ENCODE measurements around the gene STRN4. TPM values are rescaled to one million over a fixed set of nuclear protein-coding genes. Genes with fewer than 3 reads are reported as not detected.
A peak's percentile ranks its signal among the peaks of the same experiment; 100 is the strongest.

Gene STRN4
- total RNA-seq, 2 donors from 2014 or later, result 142 to 155 TPM

- Histone ChIP-seq H3K4me3 (ENCODE audit: low read length) (no peak overlapping the region), H3K36me3 (ENCODE audit: control insufficient read depth, insufficient read depth, low read length) (peaks cover 16% of the 10 kb centered on the region), H3K9ac (ENCODE audit: extremely low read depth, low read length, poor library complexity, severe bottlenecking) (no peak overlapping the region), H3K27me3 (ENCODE audit: control insufficient read depth, insufficient read depth, low read length, poor library complexity, severe bottlenecking) (no peaks in the 10 kb centered on the region), H3K4me1 (ENCODE audit: control insufficient read depth, insufficient read depth, low read length) (no peaks in the 10 kb centered on the region), H3K27ac (ENCODE audit: low read depth, low read length) (no peak overlapping the region), H3K9me3 (ENCODE audit: control insufficient read depth, low read length) (no peaks in the 10 kb centered on the region)
- no peak for TF ChIP-seq CTCF (conservative IDR thresholded peaks at IDR 0.05)
- Mint-ChIP-seq H3K4me1 (peaks cover 13% of the 10 kb centered on the region), H3K27ac (peak overlapping the region; percentile 21), H3K27me3 (ENCODE audit: insufficient read depth) (no peaks in the 10 kb centered on the region), H3K9me3 (no peaks in the 10 kb centered on the region), H3K36me3 (ENCODE audit: low read depth) (peaks cover 24% of the 10 kb centered on the region), H3K4me3 (peak overlapping the region; percentile 94)
- 84 to 86% methylated on average over 13 to 17 of the region's 17 CpGs for WGBS, 2 experiments (ENCODE audit: insufficient coverage in 1 of 2, insufficient read length in 1 of 2)
- DNase-seq, result peak; percentile 60
Observed at GRCh38 chr19:46718157-46718933, 27.9 kb downstream of the STRN4 start.

GRCh38 chr19:46717716-46718143 is 28.5 kb downstream of the STRN4 start:
- Histone ChIP-seq H3K4me1 (ENCODE audit: control insufficient read depth, insufficient read depth, low read length) (no peaks in the 10 kb centered on the region), H3K9ac (ENCODE audit: extremely low read depth, low read length, poor library complexity, severe bottlenecking) (no peak overlapping the region)
- WGBS, 2 experiments (ENCODE audit: insufficient coverage in 1 of 2, insufficient read length in 1 of 2), result 71 to 86% methylated on average over 5 to 7 of the region's 9 CpGs

GRCh38 chr19:46717034-46717715 is 29.1 kb downstream of the STRN4 start, which contains the start of gene PRKD2:
Gene PRKD2, minus strand, starts transcription at chr19:46717114. Its CDS starts 744 bp downstream, at chr19:46716370.
- Histone ChIP-seq H3K9me3 (ENCODE audit: control insufficient read depth, low read length) (no peaks in the 10 kb centered on the region), H3K4me1 (ENCODE audit: control insufficient read depth, insufficient read depth, low read length) (no peaks in the 10 kb centered on the region), H3K4me3 (ENCODE audit: low read length) (peak within 1 kb of the TSS; percentile 96), H3K9ac (ENCODE audit: extremely low read depth, low read length, poor library complexity, severe bottlenecking) (peak within 1 kb of the TSS; percentile 86), H3K27me3 (ENCODE audit: control insufficient read depth, insufficient read depth, low read length, poor library complexity, severe bottlenecking) (no peaks in the 10 kb centered on the region), H3K27ac (ENCODE audit: low read depth, low read length) (peak within 1 kb of the TSS; percentile 41), H3K36me3 (ENCODE audit: control insufficient read depth, insufficient read depth, low read length) (peaks cover 13% of the 10 kb centered on the region)
- Mint-ChIP-seq H3K4me3 (peak within 1 kb of the TSS; percentile 94), H3K27ac (peak within 1 kb of the TSS; percentile 93), H3K27me3 (ENCODE audit: insufficient read depth) (no peaks in the 10 kb centered on the region), H3K9me3 (no peaks in the 10 kb centered on the region), H3K36me3 (ENCODE audit: low read depth) (peaks cover 25% of the 10 kb centered on the region), H3K4me1 (peaks cover 13% of the 10 kb centered on the region)
- no peak for TF ChIP-seq CTCF (conservative IDR thresholded peaks at IDR 0.05)
- 7 to 20% methylated on average over 7 to 48 of the region's 52 CpGs for WGBS, 2 experiments (ENCODE audit: insufficient coverage in 1 of 2, insufficient read length in 1 of 2)
- peak; percentile 98 for DNase-seq

More at GRCh38 chr19:46717716-46718143, 28.5 kb downstream of the STRN4 start:
- Mint-ChIP-seq H3K27ac (peak overlapping the region; percentile 58), H3K36me3 (ENCODE audit: low read depth) (peaks cover 24% of the 10 kb centered on the region), H3K27me3 (ENCODE audit: insufficient read depth) (no peaks in the 10 kb centered on the region), H3K4me3 (peak overlapping the region; percentile 94), H3K9me3 (no peaks in the 10 kb centered on the region), H3K4me1 (peaks cover 13% of the 10 kb centered on the region)
- peaks cover 14% of the 10 kb centered on the region for H3K36me3 ChIP-seq (ENCODE audit: control insufficient read depth, insufficient read depth, low read length)
- no peaks in the 10 kb centered on the region for H3K27me3 ChIP-seq (ENCODE audit: control insufficient read depth, insufficient read depth, low read length, poor library complexity, severe bottlenecking)
- H3K9me3 ChIP-seq (ENCODE audit: control insufficient read depth, low read length), result no peaks in the 10 kb centered on the region
- H3K27ac ChIP-seq (ENCODE audit: low read depth, low read length), result no peak overlapping the region
- no peak for TF ChIP-seq CTCF (conservative IDR thresholded peaks at IDR 0.05)
- no peak for DNase-seq
- peak overlapping the region; percentile 73 for H3K4me3 ChIP-seq (ENCODE audit: low read length)

Data from endodermal cell (in vitro differentiated cells).